GM12874 (cell line): ENCODE measurements around the gene AKT3.

Source experiments
- CTCF ChIP-seq: IDR thresholded peaks from 2 replicates; pipeline ENCODE4 v1.5.1; 2011; ENCODE audit warnings: low read depth, mild to moderate bottlenecking, control low read depth, low read length, moderate library complexity; ENCODE audit not compliant: insufficient read depth

AKT3 gene

GRCh38 chr1:243882276-243882675 is 32.2 kb upstream of the AKT3 start:
- TF ChIP-seq CTCF: no peak

- TF ChIP-seq CTCF: no peak
Measured at GRCh38 chr1:243855616-243856318, 5.7 kb upstream of the AKT3 start.

GRCh38 chr1:243851765-243852164 is 1.7 kb upstream of the AKT3 start:
- no peak for TF ChIP-seq CTCF

GRCh38 chr1:243851257-243851756 is 1.3 kb upstream of the AKT3 start:
- no peak for TF ChIP-seq CTCF

- no peak for TF ChIP-seq CTCF
Measured at GRCh38 chr1:243850452-243851256, 611 bp upstream of the AKT3 start.

- TF ChIP-seq CTCF: no peak
Measured at GRCh38 chr1:243849421-243850201, 432 bp downstream of the AKT3 start.
